SH-SY5Y (cell line): ENCODE results near the gene FBXL4.

Experiments used
- GATA2 ChIP-seq: IDR thresholded peaks from 2 replicates; pipeline ENCODE4 v1.6.1; 2011; ENCODE audit warnings: mild to moderate bottlenecking, low read depth, low read length
- GATA3 ChIP-seq: IDR thresholded peaks from 2 replicates; pipeline ENCODE4 v1.6.1; 2011; ENCODE audit warnings: low read depth, mild to moderate bottlenecking, low read length, moderate library complexity

DNA sequence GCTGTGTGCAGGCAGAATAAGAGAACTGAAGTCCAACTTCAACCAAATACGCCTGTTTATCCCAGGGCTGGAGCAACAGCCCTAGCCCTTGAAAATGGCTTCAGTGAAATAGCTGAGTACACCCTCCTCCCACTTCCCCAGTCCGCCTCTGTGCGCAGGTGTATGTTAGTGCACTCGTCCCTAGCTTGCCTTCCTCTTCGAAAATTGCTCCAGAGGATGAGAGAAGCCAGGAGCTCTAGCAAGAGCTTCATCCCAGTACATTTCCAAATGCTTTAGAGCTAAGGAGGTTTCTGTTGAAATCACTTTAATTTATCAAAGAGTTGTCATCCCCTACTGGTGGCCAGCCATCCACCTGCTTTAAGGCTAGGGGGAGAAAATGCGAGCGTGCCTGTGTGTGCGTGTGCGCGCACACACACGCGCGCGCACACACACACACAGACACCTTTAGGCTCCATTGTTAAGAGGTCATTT is 118.8 kb downstream of the FBXL4 start:
- TF ChIP-seq GATA2 (no peak), GATA3 (no peak)
